H9 (cell line): Measurements from ENCODE around the gene ANKMY2. TPM values are rescaled to one million over a fixed set of nuclear protein-coding genes. Genes with fewer than 3 reads are reported as not detected.

Source experiments
- DNase-seq: peaks from one replicate; pipeline ENCODE4 v3.0.0-alpha.2; 2017
- H2AFZ ChIP-seq: one replicate; pipeline ENCODE4 v1.6.1; 2013; ENCODE audit warnings: mild to moderate bottlenecking, low read length, control low read depth, moderate library complexity
- H2AK5ac ChIP-seq: 2 replicates; pipeline ENCODE4 v1.6.1; 2013; ENCODE audit warnings: low read length, control low read depth, mixed read lengths; ENCODE audit not compliant: insufficient read length
- H2BK120ac ChIP-seq: one replicate; pipeline ENCODE4 v1.6.1; 2013; ENCODE audit warnings: low read depth, mild to moderate bottlenecking, low read length, control low read depth, inconsistent platforms; ENCODE audit not compliant: poor library complexity, severe bottlenecking
- H2BK12ac ChIP-seq: 2 replicates; pipeline ENCODE4 v1.6.1; 2013; ENCODE audit warnings: low read length, control low read depth, mixed read lengths, low read depth; ENCODE audit not compliant: insufficient read length
- H2BK15ac ChIP-seq: 2 replicates; pipeline ENCODE4 v1.6.1; 2013; ENCODE audit warnings: low read depth, low read length, control low read depth
- H2BK20ac ChIP-seq: one replicate; pipeline ENCODE4 v1.6.1; 2013; ENCODE audit warnings: low read depth, mild to moderate bottlenecking, low read length, control low read depth, inconsistent platforms; ENCODE audit not compliant: poor library complexity, severe bottlenecking
- H2BK5ac ChIP-seq: 2 replicates; pipeline ENCODE4 v1.6.1; 2013; ENCODE audit warnings: low read length, control low read depth, mixed read lengths; ENCODE audit not compliant: insufficient read length
- H3K14ac ChIP-seq: 2 replicates; pipeline ENCODE4 v1.6.1; 2013; ENCODE audit warnings: low read length, control low read depth; ENCODE audit not compliant: insufficient read depth
- H3K18ac ChIP-seq: 2 replicates; pipeline ENCODE4 v1.6.1; 2013; ENCODE audit warnings: low read depth, mild to moderate bottlenecking, mixed read lengths, low read length, control low read depth; ENCODE audit not compliant: insufficient read length
- H3K23ac ChIP-seq: 2 replicates; pipeline ENCODE4 v1.6.1; 2013; ENCODE audit warnings: low read length, control low read depth, mixed read lengths, low read depth; ENCODE audit not compliant: insufficient read length
- H3K23me2 ChIP-seq: 2 replicates; pipeline ENCODE4 v1.6.1; 2013; ENCODE audit warnings: low read depth, mild to moderate bottlenecking, mixed read lengths, low read length, control low read depth; ENCODE audit not compliant: insufficient read length, poor library complexity, severe bottlenecking
- H3K27ac ChIP-seq: 2 replicates; pipeline ENCODE4 v1.5.1; 2013; ENCODE audit warnings: low read length, control low read depth, mixed read lengths, low read depth; ENCODE audit not compliant: insufficient read length
- H3K27me3 ChIP-seq: 2 replicates; pipeline ENCODE4 v1.6.1; 2013; ENCODE audit warnings: low read length, control low read depth, inconsistent platforms; ENCODE audit not compliant: insufficient read depth
- H3K4ac ChIP-seq: 2 replicates; pipeline ENCODE4 v1.6.1; 2013; ENCODE audit warnings: low read depth, mild to moderate bottlenecking, control low read depth, inconsistent platforms, low read length, moderate library complexity
- H3K4me1 ChIP-seq: 2 replicates; pipeline ENCODE4 v1.6.1; 2013; ENCODE audit warnings: low read length, control low read depth, inconsistent platforms; ENCODE audit not compliant: insufficient read depth
- H3K4me2 ChIP-seq: 2 replicates; pipeline ENCODE4 v1.6.1; 2013; ENCODE audit warnings: low read length, control low read depth, mixed read lengths; ENCODE audit not compliant: insufficient read length, insufficient read depth
- H3K56ac ChIP-seq: 2 replicates; pipeline ENCODE4 v1.6.1; 2013; ENCODE audit warnings: low read depth, mild to moderate bottlenecking, mixed read lengths, low read length, control low read depth; ENCODE audit not compliant: insufficient read length
- H3K79me1 ChIP-seq: 2 replicates; pipeline ENCODE4 v1.6.1; 2013; ENCODE audit warnings: low read depth, mild to moderate bottlenecking, moderate library complexity, low read length, control low read depth, inconsistent platforms; ENCODE audit not compliant: insufficient read depth, poor library complexity, severe bottlenecking
- H3K79me2 ChIP-seq: 2 replicates; pipeline ENCODE4 v1.6.1; 2013; ENCODE audit warnings: low read length, control low read depth, inconsistent platforms; ENCODE audit not compliant: insufficient read depth
- H3K9ac ChIP-seq: 2 replicates; pipeline ENCODE4 v1.6.1; 2013; ENCODE audit warnings: low read length, control low read depth, mixed read lengths; ENCODE audit not compliant: insufficient read length; ENCODE audit errors: extremely low read depth
- H3K9me3 ChIP-seq: one replicate; pipeline ENCODE4 v1.6.1; 2013; ENCODE audit warnings: low read depth, low read length, inconsistent platforms; ENCODE audit not compliant: control insufficient read depth
- H3T11ph ChIP-seq: one replicate; pipeline ENCODE4 v1.6.1; 2013; ENCODE audit warnings: mild to moderate bottlenecking, low read length, control low read depth, inconsistent platforms
- H4K20me1 ChIP-seq: one replicate; pipeline ENCODE4 v1.6.1; 2013; ENCODE audit not compliant: control insufficient read depth, insufficient read length, insufficient read depth
- H4K5ac ChIP-seq: 2 replicates; pipeline ENCODE4 v1.6.1; 2013; ENCODE audit warnings: low read depth, mild to moderate bottlenecking, mixed read lengths, low read length, control low read depth; ENCODE audit not compliant: insufficient read length
- H4K8ac ChIP-seq: replicated peaks from 2 replicates; pipeline ENCODE4 v1.6.1; 2013; ENCODE audit warnings: low read length, control low read depth, mixed read lengths, low read depth; ENCODE audit not compliant: insufficient read length
- H4K91ac ChIP-seq: 2 replicates; pipeline ENCODE4 v1.6.1; 2013; ENCODE audit warnings: low read depth, mild to moderate bottlenecking, moderate library complexity, mixed read lengths, low read length, control low read depth; ENCODE audit not compliant: insufficient read length
- H3K27ac Mint-ChIP-seq, 3 experiments: 2 replicates in 2 of 3; 3 replicates in 1 of 3; pipeline ENCODE4 v1.8.0; 2020 to 2021; ENCODE audit warnings: mixed read lengths in 3 of 3, mild to moderate bottlenecking in 1 of 3, moderate library complexity in 1 of 3
- H3K27me3 Mint-ChIP-seq: 2 replicates; pipeline ENCODE4 v1.8.0; 2021; ENCODE audit warnings: low read depth, mild to moderate bottlenecking, moderate library complexity, mixed read lengths
- H3K36me3 Mint-ChIP-seq, 3 experiments: 2 replicates in 2 of 3; 3 replicates in 1 of 3; pipeline ENCODE4 v1.8.0; 2020 to 2021; ENCODE audit warnings: low read depth in 3 of 3, mixed read lengths in 3 of 3; ENCODE audit not compliant: insufficient read depth in 1 of 3
- H3K4me1 Mint-ChIP-seq, 2 experiments: 2 replicates each; pipeline ENCODE4 v1.8.0; 2020; ENCODE audit warnings: mixed read lengths in 2 of 2
- H3K4me3 Mint-ChIP-seq, 2 experiments: 2 replicates in 1 of 2; 3 replicates in 1 of 2; pipeline ENCODE4 v1.8.0; 2020 to 2021; ENCODE audit warnings: mild to moderate bottlenecking in 2 of 2, mixed read lengths in 2 of 2, moderate library complexity in 1 of 2
- H3K9me3 Mint-ChIP-seq, 2 experiments: 2 replicates in 1 of 2; 3 replicates in 1 of 2; pipeline ENCODE4 v1.8.0; 2020; ENCODE audit warnings: mild to moderate bottlenecking in 2 of 2, mixed read lengths in 2 of 2, moderate library complexity in 1 of 2
- WGBS: extraction: QIAGEN DNeasy Blood & Tissue Kit; methylation state at CpG from one replicate; pipeline ENCODE4 v1.1.7; 2013; ENCODE audit warnings: missing lambda C conversion rate, low lambda C conversion rate, mixed read lengths; ENCODE audit not compliant: insufficient read length; ENCODE audit errors: extremely low coverage; 5-methylcytosine and 5-hydroxymethylcytosine counted together
- total RNA-seq: library from RNA; stranded (reverse); gene quantifications from 2 replicates; pipeline ENCODE4 v1.2.1, GENCODE V29; 2021
- TF ChIP-seq, protein P1 (sequence below): fragments of 200-600 bp; sonication (generic); conservative IDR thresholded peaks from 3 replicates; pipeline ENCODE4 v1.8.0; 2021; ENCODE audit warnings: antibody characterized with exemption, mild to moderate bottlenecking

ANKMY2 gene
- total RNA-seq, 1 experiment from 2014 or later, result 12.7 TPM

DNA sequence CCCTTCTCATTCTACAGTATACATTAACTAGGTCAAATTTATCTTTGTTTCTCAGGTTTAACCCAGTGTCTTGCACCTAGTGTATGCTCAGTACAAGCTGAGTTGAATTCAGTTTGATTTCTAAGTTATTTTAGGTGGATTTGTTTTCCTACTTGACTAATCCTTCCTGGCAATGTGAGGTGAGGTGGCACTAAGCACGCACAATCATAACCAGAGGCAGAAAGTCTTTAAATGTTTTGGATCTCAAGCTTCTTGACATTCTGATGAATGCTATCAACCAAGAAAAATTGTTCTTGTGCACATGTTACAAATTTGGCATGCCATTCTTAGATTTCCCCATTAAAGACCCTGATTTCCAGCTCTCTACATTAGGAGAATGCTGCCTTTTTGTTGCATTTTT lies 3.6 kb upstream of the ANKMY2 start:
- Mint-ChIP-seq H3K27me3 (no peaks in the 10 kb centered on the region), H3K36me3 (peaks cover 0 to 1% (median 0%) of the 10 kb centered on the region in 3 experiments; a peak in 2 of 7 replicates), H3K27ac (no peak overlapping the region; a peak in 1 of 7 replicates), H3K4me1 (peaks cover 38 to 42% of the 10 kb centered on the region in 2 experiments), H3K9me3 (no peaks in the 10 kb centered on the region), H3K4me3 (no peak overlapping the region)
- Histone ChIP-seq H3K4me2 (no peak overlapping the region), H3K27me3 (no peaks in the 10 kb centered on the region), H4K8ac (no peak overlapping the region), H2BK5ac (no peak overlapping the region), H4K5ac (no peak overlapping the region), H2BK12ac (no peak overlapping the region), H2AFZ (no peak overlapping the region), H3K79me1 (no peaks in the 10 kb centered on the region), H4K91ac (no peak overlapping the region), H3K9me3 (no peaks in the 10 kb centered on the region), H3K23ac (no peak overlapping the region), H3K79me2 (peaks cover 34% of the 10 kb centered on the region; the same call in 1 of the 2 replicates), H3K4me1 (peaks cover 4% of the 10 kb centered on the region; the same call in 1 of the 2 replicates), H2BK15ac (no peak overlapping the region), H4K20me1 (no peaks in the 10 kb centered on the region), H3K23me2 (peaks cover 10% of the 10 kb centered on the region), H3T11ph (no peak overlapping the region), H3K9ac (no peak overlapping the region), H2BK120ac (no peak overlapping the region), H3K18ac (no peak overlapping the region), H3K56ac (no peak overlapping the region), H2BK20ac (no peak overlapping the region), H3K14ac (no peak overlapping the region), H3K27ac (no peak overlapping the region), H3K4ac (no peak overlapping the region), H2AK5ac (no peak overlapping the region)
- TF ChIP-seq, protein P1, sequence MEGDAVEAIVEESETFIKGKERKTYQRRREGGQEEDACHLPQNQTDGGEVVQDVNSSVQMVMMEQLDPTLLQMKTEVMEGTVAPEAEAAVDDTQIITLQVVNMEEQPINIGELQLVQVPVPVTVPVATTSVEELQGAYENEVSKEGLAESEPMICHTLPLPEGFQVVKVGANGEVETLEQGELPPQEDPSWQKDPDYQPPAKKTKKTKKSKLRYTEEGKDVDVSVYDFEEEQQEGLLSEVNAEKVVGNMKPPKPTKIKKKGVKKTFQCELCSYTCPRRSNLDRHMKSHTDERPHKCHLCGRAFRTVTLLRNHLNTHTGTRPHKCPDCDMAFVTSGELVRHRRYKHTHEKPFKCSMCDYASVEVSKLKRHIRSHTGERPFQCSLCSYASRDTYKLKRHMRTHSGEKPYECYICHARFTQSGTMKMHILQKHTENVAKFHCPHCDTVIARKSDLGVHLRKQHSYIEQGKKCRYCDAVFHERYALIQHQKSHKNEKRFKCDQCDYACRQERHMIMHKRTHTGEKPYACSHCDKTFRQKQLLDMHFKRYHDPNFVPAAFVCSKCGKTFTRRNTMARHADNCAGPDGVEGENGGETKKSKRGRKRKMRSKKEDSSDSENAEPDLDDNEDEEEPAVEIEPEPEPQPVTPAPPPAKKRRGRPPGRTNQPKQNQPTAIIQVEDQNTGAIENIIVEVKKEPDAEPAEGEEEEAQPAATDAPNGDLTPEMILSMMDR, result no peak
- DNase-seq, result no peak
- no CpG with 5 or more reads among the region's 1 CpG for WGBS
